Glutamatergic neuron (in vitro differentiated cells): ENCODE data around the gene CHMP1A. TPM values are rescaled to one million over a fixed set of nuclear protein-coding genes. Genes with fewer than 3 reads are reported as not detected.

Source experiments
- DNase-seq: peaks from one replicate; pipeline ENCODE4 v3.0.0; 2022
- H3K27ac Mint-ChIP-seq: one replicate; pipeline ENCODE4 v1.8.0; 2020; ENCODE audit warnings: mild to moderate bottlenecking, mixed read lengths, inconsistent platforms; ENCODE audit not compliant: unreplicated experiment
- H3K27me3 Mint-ChIP-seq: one replicate; pipeline ENCODE4 v1.8.0; 2020; ENCODE audit warnings: mild to moderate bottlenecking, moderate library complexity, mixed read lengths, inconsistent platforms; ENCODE audit not compliant: unreplicated experiment
- H3K36me3 Mint-ChIP-seq: one replicate; pipeline ENCODE4 v1.8.0; 2020; ENCODE audit warnings: mild to moderate bottlenecking, mixed read lengths, inconsistent platforms; ENCODE audit not compliant: unreplicated experiment
- H3K4me1 Mint-ChIP-seq: one replicate; pipeline ENCODE4 v1.8.0; 2020; ENCODE audit warnings: mild to moderate bottlenecking, low read depth, mixed read lengths, inconsistent platforms; ENCODE audit not compliant: unreplicated experiment
- H3K4me3 Mint-ChIP-seq: one replicate; pipeline ENCODE4 v1.8.0; 2020; ENCODE audit warnings: mild to moderate bottlenecking, mixed read lengths, inconsistent platforms; ENCODE audit not compliant: unreplicated experiment
- H3K9me3 Mint-ChIP-seq: one replicate; pipeline ENCODE4 v1.8.0; 2020; ENCODE audit warnings: mild to moderate bottlenecking, moderate library complexity, mixed read lengths, inconsistent platforms; ENCODE audit not compliant: unreplicated experiment
- total RNA-seq: library from RNA; stranded (reverse); fragmentation: NEBNext Ultra II Directional; extraction: Animal tissue kit (Norgen Biotek cat#: 25700); gene quantifications from one replicate; pipeline ENCODE4 v1.2.1, GENCODE V29; 2021; ENCODE audit not compliant: unreplicated experiment
- TF ChIP-seq, protein P1 (sequence below): fragments of 200-600 bp; sonication (generic); IDR thresholded peaks from one replicate; pipeline ENCODE4 v1.5.0; 2021; ENCODE audit not compliant: partially characterized antibody, unreplicated experiment

The CHMP1A gene
- total RNA-seq, 1 donor from 2014 or later, result 96.3 TPM

DNA sequence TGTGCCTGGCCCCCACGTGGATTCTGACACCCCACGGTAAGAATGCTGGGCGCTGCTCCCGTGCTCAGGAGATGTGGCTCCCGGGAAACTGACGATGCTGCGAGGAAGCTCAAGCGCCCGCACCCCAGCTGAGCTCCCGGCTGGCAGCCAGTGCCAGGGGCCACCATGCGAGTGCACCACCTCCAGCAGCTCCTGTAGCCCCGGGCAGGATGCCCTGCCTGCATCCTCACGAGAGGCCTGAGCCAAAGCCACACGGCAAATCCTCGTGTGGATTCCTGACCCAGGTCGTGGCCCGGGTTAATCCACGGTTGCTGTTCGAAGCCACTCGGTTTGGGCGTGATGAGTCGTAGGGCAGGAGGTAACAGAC, 55.6 kb downstream of the CHMP1A start:
- TF ChIP-seq, protein P1, sequence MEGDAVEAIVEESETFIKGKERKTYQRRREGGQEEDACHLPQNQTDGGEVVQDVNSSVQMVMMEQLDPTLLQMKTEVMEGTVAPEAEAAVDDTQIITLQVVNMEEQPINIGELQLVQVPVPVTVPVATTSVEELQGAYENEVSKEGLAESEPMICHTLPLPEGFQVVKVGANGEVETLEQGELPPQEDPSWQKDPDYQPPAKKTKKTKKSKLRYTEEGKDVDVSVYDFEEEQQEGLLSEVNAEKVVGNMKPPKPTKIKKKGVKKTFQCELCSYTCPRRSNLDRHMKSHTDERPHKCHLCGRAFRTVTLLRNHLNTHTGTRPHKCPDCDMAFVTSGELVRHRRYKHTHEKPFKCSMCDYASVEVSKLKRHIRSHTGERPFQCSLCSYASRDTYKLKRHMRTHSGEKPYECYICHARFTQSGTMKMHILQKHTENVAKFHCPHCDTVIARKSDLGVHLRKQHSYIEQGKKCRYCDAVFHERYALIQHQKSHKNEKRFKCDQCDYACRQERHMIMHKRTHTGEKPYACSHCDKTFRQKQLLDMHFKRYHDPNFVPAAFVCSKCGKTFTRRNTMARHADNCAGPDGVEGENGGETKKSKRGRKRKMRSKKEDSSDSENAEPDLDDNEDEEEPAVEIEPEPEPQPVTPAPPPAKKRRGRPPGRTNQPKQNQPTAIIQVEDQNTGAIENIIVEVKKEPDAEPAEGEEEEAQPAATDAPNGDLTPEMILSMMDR, result no peak
- peaks cover 10% of the 10 kb centered on the region for H3K27me3 Mint-ChIP-seq
- peaks cover 11% of the 10 kb centered on the region for H3K9me3 Mint-ChIP-seq
- H3K27ac Mint-ChIP-seq, result peak overlapping the region; percentile 36
- H3K4me1 Mint-ChIP-seq, result peaks cover 17% of the 10 kb centered on the region
- no peaks in the 10 kb centered on the region for H3K36me3 Mint-ChIP-seq
- H3K4me3 Mint-ChIP-seq, result no peak overlapping the region
- no peak for DNase-seq

DNA sequence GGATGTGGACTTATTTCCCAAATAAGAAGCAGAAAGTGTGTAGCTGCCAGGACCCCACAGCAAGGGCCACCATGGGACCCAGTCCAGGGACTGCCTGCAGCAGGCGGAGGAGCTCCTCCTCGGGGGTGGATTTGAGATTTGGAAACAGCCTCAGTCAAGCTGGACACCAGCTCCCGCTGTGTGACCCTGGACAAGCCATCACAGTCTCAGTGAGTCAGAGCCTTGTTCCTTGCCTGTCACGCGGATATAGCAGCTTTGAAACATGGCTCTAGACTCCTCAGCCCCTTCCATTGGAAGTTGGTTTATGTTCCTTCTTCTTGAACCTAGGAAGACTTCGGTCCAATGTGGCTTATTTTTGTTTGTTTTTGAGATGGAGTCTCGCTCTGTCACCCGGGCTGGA, 56.6 kb downstream of the CHMP1A start:
- peaks cover 13% of the 10 kb centered on the region for H3K27me3 Mint-ChIP-seq
- H3K36me3 Mint-ChIP-seq, result no peaks in the 10 kb centered on the region
- no peak overlapping the region for H3K4me3 Mint-ChIP-seq
- no peak for DNase-seq
- no peak overlapping the region for H3K27ac Mint-ChIP-seq
- H3K4me1 Mint-ChIP-seq, result peaks cover 17% of the 10 kb centered on the region
- TF ChIP-seq, protein P1, result no peak
- peaks cover 11% of the 10 kb centered on the region for H3K9me3 Mint-ChIP-seq

DNA sequence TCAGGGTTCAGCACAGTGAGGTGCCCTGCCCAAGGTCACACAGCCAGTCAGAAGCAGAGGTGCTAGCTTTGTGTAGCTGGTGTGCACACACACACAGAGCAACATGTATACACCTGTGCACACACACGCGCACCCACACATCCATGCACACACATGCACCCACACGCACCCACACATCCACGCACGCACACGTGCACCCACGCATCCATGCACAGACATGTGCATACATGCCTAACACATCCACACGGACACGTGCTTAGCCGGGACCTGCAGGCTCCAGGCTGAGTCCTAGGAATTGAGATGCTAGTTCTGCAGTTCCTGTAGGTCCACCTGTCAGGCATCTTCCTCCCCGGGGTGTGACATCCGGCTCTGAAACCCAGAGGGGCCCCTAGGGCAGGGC, 57.1 kb downstream of the CHMP1A start:
- peak; percentile 10 for DNase-seq
- Mint-ChIP-seq H3K36me3 (no peaks in the 10 kb centered on the region), H3K4me3 (no peak overlapping the region), H3K9me3 (peaks cover 15% of the 10 kb centered on the region), H3K27ac (peak overlapping the region; percentile 73), H3K27me3 (peaks cover 17% of the 10 kb centered on the region), H3K4me1 (peaks cover 21% of the 10 kb centered on the region)
- TF ChIP-seq, protein P1, result no peak

DNA sequence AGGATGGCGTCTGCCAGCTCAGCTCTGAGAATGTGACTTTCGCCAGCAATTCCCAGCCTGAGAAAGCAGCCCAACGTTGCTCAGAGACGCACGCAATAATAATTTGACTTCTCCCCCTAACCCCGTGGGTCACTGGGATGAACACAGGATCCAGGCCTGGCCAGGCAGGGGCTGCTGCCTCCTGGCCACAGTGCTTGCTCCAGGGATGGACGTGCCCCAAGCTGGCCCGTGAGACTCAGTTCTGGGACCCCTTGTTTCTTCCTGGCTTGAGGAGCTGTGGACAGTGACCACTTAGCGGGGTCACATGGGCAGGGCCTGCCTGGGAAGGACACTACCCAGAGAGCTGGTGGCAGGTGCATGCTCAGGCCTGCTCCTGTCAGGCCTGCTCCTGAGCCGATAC, 57.6 kb downstream of the CHMP1A start:
- TF ChIP-seq, protein P1, result no peak
- Mint-ChIP-seq H3K9me3 (peaks cover 15% of the 10 kb centered on the region), H3K36me3 (no peaks in the 10 kb centered on the region), H3K4me1 (peaks cover 21% of the 10 kb centered on the region), H3K27me3 (peaks cover 17% of the 10 kb centered on the region), H3K27ac (peak overlapping the region; percentile 73), H3K4me3 (no peak overlapping the region)
- no peak for DNase-seq

DNA sequence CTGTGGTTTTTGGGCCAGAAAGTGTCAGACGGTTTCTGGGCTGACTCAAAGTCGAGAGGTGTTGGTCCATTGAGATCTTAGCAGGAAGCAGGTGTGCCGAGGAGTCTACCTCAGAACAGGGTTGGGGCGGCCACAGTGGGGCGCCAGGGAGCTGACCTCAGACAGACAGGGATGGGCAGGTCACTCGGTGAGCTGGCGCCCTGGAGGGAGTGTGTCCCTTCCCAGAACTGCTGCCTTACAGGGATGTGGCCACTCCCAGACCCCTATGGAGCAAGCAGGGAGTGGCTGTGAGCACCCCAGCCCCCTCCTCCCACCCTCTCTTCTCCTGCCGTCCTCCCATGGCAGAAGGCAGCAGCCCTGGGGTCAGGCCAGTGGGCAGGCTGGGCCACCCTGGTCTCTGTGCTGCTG, 58.1 kb downstream of the CHMP1A start:
- Mint-ChIP-seq H3K27me3 (peaks cover 17% of the 10 kb centered on the region), H3K4me1 (peaks cover 21% of the 10 kb centered on the region), H3K9me3 (peaks cover 15% of the 10 kb centered on the region), H3K4me3 (peak overlapping the region; percentile 78), H3K36me3 (no peaks in the 10 kb centered on the region), H3K27ac (peak overlapping the region; percentile 94)
- TF ChIP-seq, protein P1, result peak; percentile 31
- peak; percentile 83 for DNase-seq
